ENCODE results near the gene SRSF1.

- TF ChIP-seq POLR2A (IDR thresholded peaks at IDR 0.05; ENCODE audit: low read length), result no peak
- no peak for TF ChIP-seq GATA1 (IDR thresholded peaks at IDR 0.05; ENCODE audit: low read depth, low read length)
Measured at GRCh38 chr17:58049533-58049932, 42.5 kb upstream of the SRSF1 start.
